Breast epithelium (tissue), 3 donors: ENCODE data around the gene IL11RA.

Source experiments
- CTCF ChIP-seq, 3 donors: fragments of 450-650 bp; IDR thresholded peaks; one replicate each; pipeline ENCODE4 v1.5.1; 2016 to 2017; ENCODE audit warnings: antibody characterized with exemption in 3 of 3, mild to moderate bottlenecking in 3 of 3, moderate library complexity in 3 of 3
- POLR2A ChIP-seq: fragments of 450-650 bp; IDR thresholded peaks from one replicate; pipeline ENCODE4 v1.6.1; 2016; ENCODE audit warnings: antibody characterized with exemption, mild to moderate bottlenecking, moderate library complexity

DNA sequence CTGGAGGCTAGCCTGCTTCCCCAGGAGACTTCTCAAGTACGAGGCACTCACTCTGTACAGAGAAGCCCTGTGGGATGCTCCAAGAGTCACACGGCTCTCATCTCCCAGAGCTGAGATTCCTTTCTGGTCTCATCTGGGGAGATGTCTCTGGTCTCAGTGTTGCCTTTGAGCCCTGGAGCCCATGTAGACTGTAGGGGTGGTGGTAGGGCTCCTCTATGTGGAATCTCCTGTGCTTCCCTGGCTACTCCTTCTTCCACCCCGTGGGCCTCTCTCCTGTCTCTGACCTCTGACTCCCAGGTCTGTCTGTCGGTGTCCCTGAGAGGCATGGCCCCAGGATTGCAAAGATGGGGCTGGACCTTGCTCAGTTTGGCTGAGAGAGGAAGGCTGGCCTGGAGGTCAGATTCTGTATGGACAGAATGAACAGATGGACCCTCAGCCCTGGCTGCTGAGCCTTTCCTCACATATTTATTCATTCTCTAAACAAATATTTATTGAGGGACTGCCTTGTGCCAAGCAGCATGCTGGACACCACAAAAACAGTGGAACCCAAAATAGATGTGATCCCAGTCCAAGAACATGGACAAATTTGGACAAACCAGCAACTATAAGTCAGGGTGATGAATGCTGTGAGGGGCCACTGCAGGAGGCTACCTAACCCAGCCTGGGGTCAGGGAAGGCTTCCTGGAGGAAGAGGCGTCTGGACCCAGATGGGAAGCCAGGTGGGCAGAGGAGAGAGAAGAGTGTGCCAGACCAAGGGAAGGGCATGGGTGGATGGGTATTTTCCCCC is 36.5 kb downstream of the IL11RA start:
- TF ChIP-seq POLR2A = no peak
- no peak for TF ChIP-seq CTCF (IDR thresholded peaks at IDR 0.05)
